ENCODE data around the gene UBE2K. TPM values are rescaled to one million over a fixed set of nuclear protein-coding genes. Genes with fewer than 3 reads are reported as not detected.
"Not testable (repeated sequence)": the region's sequence is repeated elsewhere in the genome, so short reads cannot be mapped to it uniquely, and the experiment has no call there.

UBE2K gene
- total and polyA plus RNA-seq, 2 donors from 2014 or later: 56.7 to 59.6 TPM

DNA sequence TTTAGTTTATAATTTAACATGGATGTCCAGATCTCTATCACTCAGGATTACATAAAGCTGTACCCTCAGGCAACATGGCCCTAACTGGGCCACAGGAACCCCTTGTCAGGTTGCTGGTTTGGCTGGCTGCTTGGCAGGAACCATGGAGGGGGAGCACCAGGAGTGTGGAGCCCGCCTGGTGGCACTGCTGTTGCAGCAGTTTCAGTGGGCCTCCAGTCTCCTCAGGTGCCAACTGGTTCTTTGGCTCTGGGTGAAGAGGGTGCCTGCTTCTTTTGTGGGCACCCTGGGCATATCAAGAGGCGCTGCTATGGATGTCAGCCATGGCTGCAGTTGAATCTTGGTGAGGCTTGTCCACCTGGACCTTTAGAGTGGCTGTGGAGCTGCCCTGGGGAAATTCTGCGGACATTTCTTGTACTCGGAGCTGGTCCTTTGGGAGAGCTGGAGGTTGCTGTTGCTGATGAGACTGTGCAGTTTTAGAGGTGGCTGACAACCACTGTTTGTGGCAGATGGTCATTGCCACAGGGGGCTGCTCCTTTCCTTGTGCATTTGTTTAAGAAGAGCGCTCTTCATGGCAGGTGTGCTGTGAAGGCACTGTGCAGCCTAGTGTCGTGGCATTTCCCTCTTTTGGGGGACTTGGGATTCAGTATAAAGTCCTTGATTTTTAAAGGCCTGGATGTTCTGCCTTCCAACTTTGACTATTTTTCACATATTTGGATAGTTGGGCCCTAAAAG lies 48.9 kb upstream of the UBE2K start:
- Histone ChIP-seq H3K27me3 (ENCODE audit: control insufficient read depth, insufficient read depth, low read length) (no peaks in the 10 kb centered on the region), H3K9me3 (ENCODE audit: control insufficient read depth in 2 of 3, insufficient read depth in 1 of 3, low read length in 3 of 3) (no peaks in the 10 kb centered on the region), H3K9ac (ENCODE audit: low read length in 3 of 3) (no peak overlapping the region), H3K4me1 (ENCODE audit: control insufficient read depth in 2 of 3, insufficient read depth in 2 of 3, low read depth in 1 of 3, low read length in 3 of 3) (no peaks in the 10 kb centered on the region), H3K4me3 (ENCODE audit: low read length in 3 of 3) (no peak overlapping the region), H3K36me3 (ENCODE audit: control insufficient read depth in 2 of 3, insufficient read depth in 3 of 3, low read length in 3 of 3) (peaks cover 0 to 4% (median 0%) of the 10 kb centered on the region in 3 donors), H3K27ac (ENCODE audit: low read depth in 2 of 2, low read length in 2 of 2) (no peak overlapping the region)
- intact Hi-C loops (cut with DNase I): no loop called here
- TF ChIP-seq CTCF (IDR thresholded peaks at IDR 0.05; ENCODE audit: borderline replicate concordance, extremely low read depth, insufficient read depth): no peak
- DNase-seq (no peak), FAIRE-seq (no peak)

DNA sequence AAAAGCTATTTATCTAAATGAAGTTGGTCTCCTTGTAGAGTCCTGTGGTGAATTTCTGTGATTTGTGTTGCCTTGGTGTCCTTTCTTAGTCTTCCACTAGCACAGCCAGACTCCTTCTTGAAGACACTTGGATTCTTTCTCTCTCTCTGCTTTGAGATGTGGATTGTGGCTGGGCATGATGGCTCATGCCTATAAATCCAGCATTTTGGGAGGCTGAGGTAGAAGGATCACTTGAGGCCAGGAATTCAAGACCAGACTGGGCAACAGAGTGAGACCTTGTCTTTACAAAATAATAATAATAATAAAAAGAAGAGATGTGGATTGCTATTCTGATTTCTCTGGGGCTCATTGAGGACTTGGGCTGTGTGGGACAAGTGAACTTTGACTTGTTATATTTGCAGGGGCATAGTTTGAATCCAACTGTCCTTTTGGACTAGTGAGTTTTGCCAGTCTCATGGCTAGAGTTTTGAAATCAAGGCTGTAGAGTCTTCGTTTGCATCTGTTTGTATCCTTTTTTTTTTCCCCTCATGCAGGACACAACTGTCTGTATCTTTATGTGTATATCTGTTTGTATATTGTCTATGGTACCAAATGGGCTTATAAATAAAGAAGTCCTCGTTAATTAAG lies 48.2 kb upstream of the UBE2K start:
- intact Hi-C loops (cut with DNase I): no loop called here
- H3K36me3 ChIP-seq (ENCODE audit: control insufficient read depth in 2 of 3, insufficient read depth in 3 of 3, low read length in 3 of 3): peaks cover 0 to 4% (median 0%) of the 10 kb centered on the region in 3 donors
- no peaks in the 10 kb centered on the region for H3K9me3 ChIP-seq (ENCODE audit: control insufficient read depth in 2 of 3, insufficient read depth in 1 of 3, low read length in 3 of 3)
- H3K4me1 ChIP-seq (ENCODE audit: control insufficient read depth in 2 of 3, insufficient read depth in 2 of 3, low read depth in 1 of 3, low read length in 3 of 3): no peaks in the 10 kb centered on the region
- H3K9ac ChIP-seq (ENCODE audit: low read length in 3 of 3): no peak overlapping the region
- no peak overlapping the region for H3K4me3 ChIP-seq (ENCODE audit: low read length in 3 of 3)
- no peaks in the 10 kb centered on the region for H3K27me3 ChIP-seq (ENCODE audit: control insufficient read depth, insufficient read depth, low read length)
- FAIRE-seq (no peak), DNase-seq (no peak)
- no peak overlapping the region for H3K27ac ChIP-seq (ENCODE audit: low read depth in 2 of 2, low read length in 2 of 2)
- no peak for TF ChIP-seq CTCF (IDR thresholded peaks at IDR 0.05; ENCODE audit: borderline replicate concordance, extremely low read depth, insufficient read depth)

GRCh38 chr4:39651586-39651985 lies 46.4 kb upstream of the UBE2K start:
- FAIRE-seq; DNase-seq; H3K36me3 ChIP-seq (ENCODE audit: control insufficient read depth in 2 of 3, insufficient read depth in 3 of 3, low read length in 3 of 3); H3K9me3 ChIP-seq (ENCODE audit: control insufficient read depth in 2 of 3, insufficient read depth in 1 of 3, low read length in 3 of 3); H3K4me3 ChIP-seq (ENCODE audit: low read length in 3 of 3); H3K27me3 ChIP-seq (ENCODE audit: control insufficient read depth, insufficient read depth, low read length); H3K9ac ChIP-seq (ENCODE audit: low read length in 3 of 3); H3K27ac ChIP-seq (ENCODE audit: low read depth in 2 of 2, low read length in 2 of 2); intact Hi-C loops (cut with DNase I); H3K4me1 ChIP-seq (ENCODE audit: control insufficient read depth in 2 of 3, insufficient read depth in 2 of 3, low read depth in 1 of 3, low read length in 3 of 3): not testable (repeated sequence)

DNA sequence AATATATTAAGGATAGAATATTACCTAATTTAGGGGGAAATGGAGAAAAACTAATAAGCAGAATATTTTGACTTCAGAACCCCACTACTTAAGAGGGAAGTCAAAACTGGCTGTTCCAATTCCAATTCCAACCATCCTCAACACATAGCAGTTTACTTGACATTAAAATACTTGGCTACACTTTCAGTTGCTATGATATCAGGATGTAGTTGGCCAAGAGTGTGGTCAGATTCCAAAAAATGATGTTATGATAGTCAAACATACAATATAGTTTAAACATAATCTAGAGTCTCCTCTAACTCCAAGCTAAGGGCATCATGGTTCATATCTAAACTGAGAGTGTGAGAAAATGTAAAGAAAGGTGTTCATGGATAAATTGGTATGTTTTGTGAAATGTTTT lies 42.7 kb upstream of the UBE2K start:
- Histone ChIP-seq H3K27ac (ENCODE audit: low read depth in 2 of 2, low read length in 2 of 2) (no peak overlapping the region), H3K9ac (ENCODE audit: low read length in 3 of 3) (no peak overlapping the region), H3K27me3 (ENCODE audit: control insufficient read depth, insufficient read depth, low read length) (no peaks in the 10 kb centered on the region), H3K4me1 (ENCODE audit: control insufficient read depth in 2 of 3, insufficient read depth in 2 of 3, low read depth in 1 of 3, low read length in 3 of 3) (no peaks in the 10 kb centered on the region), H3K9me3 (ENCODE audit: control insufficient read depth in 2 of 3, insufficient read depth in 1 of 3, low read length in 3 of 3) (no peaks in the 10 kb centered on the region), H3K36me3 (ENCODE audit: control insufficient read depth in 2 of 3, insufficient read depth in 3 of 3, low read length in 3 of 3) (no peaks in the 10 kb centered on the region), H3K4me3 (ENCODE audit: low read length in 3 of 3) (no peak overlapping the region)
- TF ChIP-seq CTCF (IDR thresholded peaks at IDR 0.05; ENCODE audit: borderline replicate concordance, extremely low read depth, insufficient read depth): no peak
- DNase-seq (no peak), FAIRE-seq (no peak)
- intact Hi-C loops (cut with DNase I): no loop called here

Measured in kidney (tissue), 14 donors.